ENCODE data around the gene CAPN2.

Gene CAPN2

GRCh38 chr1:223702735-223703667 is 9.3 kb upstream of the CAPN2 start:
- DNase-seq = no peak

- DNase-seq = no peak
These were observed 8.7 kb upstream of the CAPN2 start for GRCh38 chr1:223703668-223704013.

- DNase-seq = no peak
These were observed 7.1 kb upstream of the CAPN2 start for GRCh38 chr1:223704921-223705878.

GRCh38 chr1:223706077-223706973 is 6.0 kb upstream of the CAPN2 start:
- peak in 6 of 58 donors; percentile 8 to 36 (median 10) for DNase-seq

- peak in 4 of 58 donors; percentile 17 to 29 (median 24) for DNase-seq
These were observed 4.9 kb upstream of the CAPN2 start for GRCh38 chr1:223707256-223708000.

GRCh38 chr1:223708001-223708359 is 4.4 kb upstream of the CAPN2 start:
- DNase-seq = no peak

GRCh38 chr1:223708651-223709268 is 3.6 kb upstream of the CAPN2 start:
- DNase-seq = no peak

GRCh38 chr1:223709598-223709997 is 2.7 kb upstream of the CAPN2 start:
- no peak for DNase-seq

- no peak for DNase-seq
These were observed 1.9 kb upstream of the CAPN2 start for GRCh38 chr1:223710179-223711133.

- DNase-seq = peak in 17 of 58 donors; percentile 7 to 67 (median 24)
These were observed 1.2 kb upstream of the CAPN2 start for GRCh38 chr1:223711173-223711572.

- no peak for DNase-seq
These were observed 569 bp upstream of the CAPN2 start for GRCh38 chr1:223711747-223712193.

GRCh38 chr1:223712850-223713474 is 623 bp downstream of the CAPN2 start:
- peak in 14 of 58 donors; percentile 36 to 68 (median 51) for DNase-seq

- no peak for DNase-seq
These were observed 1.4 kb downstream of the CAPN2 start for GRCh38 chr1:223713546-223714420.

- no peak for DNase-seq
These were observed 2.0 kb downstream of the CAPN2 start for GRCh38 chr1:223714421-223714724.

GRCh38 chr1:223714849-223715603 is 2.7 kb downstream of the CAPN2 start:
- no peak for DNase-seq

- DNase-seq = no peak
These were observed 3.3 kb downstream of the CAPN2 start for GRCh38 chr1:223715604-223716172.

Measured in anterior cingulate cortex (tissue), 58 donors.